DND-41 (cell line): ENCODE measurements around the gene ESR2.

ENCODE experiments used
- ATAC-seq: fragments of 200-7000 bp; cut with Tn5 transposase; 3 replicates; pipeline ENCODE4 v1.9.1; 2021; ENCODE audit warnings: low read depth; ENCODE audit not compliant: insufficient read depth
- DNase-seq: peaks from one replicate; pipeline ENCODE4 v3.0.0-alpha.2; 2020
- H2AFZ ChIP-seq: 2 replicates; pipeline ENCODE4 v1.6.0; 2012; ENCODE audit warnings: low read depth, low read length
- H3K27ac ChIP-seq: 2 replicates; pipeline ENCODE4 v1.5.1; 2012; ENCODE audit warnings: low read length, inconsistent platforms
- H3K27me3 ChIP-seq: fragments of 200-600 bp; sonication (generic); 2 replicates; pipeline ENCODE4 v1.6.0; 2012; ENCODE audit warnings: low read length, mild to moderate bottlenecking, inconsistent platforms; ENCODE audit not compliant: insufficient read depth, poor library complexity
- H3K36me3 ChIP-seq: 2 replicates; pipeline ENCODE4 v1.5.1; 2012; ENCODE audit warnings: low read length, inconsistent platforms; ENCODE audit not compliant: insufficient read depth
- H3K4me1 ChIP-seq: 2 replicates; pipeline ENCODE4 v1.5.1; 2012; ENCODE audit warnings: mild to moderate bottlenecking, low read length; ENCODE audit not compliant: insufficient read depth
- H3K4me2 ChIP-seq: 2 replicates; pipeline ENCODE4 v1.6.0; 2012; ENCODE audit warnings: mild to moderate bottlenecking, moderate library complexity, low read length, inconsistent platforms; ENCODE audit not compliant: insufficient read depth
- H3K4me3 ChIP-seq, 2 experiments: fragments of 200-600 bp in 1 of 2; shearing (Covaris generic) in 1 of 2; 2 replicates each; pipeline ENCODE4 v1.5.1; 2012 to 2016; ENCODE audit warnings: inconsistent platforms in 2 of 2, low read length in 2 of 2, mild to moderate bottlenecking in 2 of 2, low read depth in 1 of 2, moderate library complexity in 1 of 2
- H3K79me2 ChIP-seq: 2 replicates; pipeline ENCODE4 v1.6.0; 2012; ENCODE audit warnings: low read length, inconsistent platforms; ENCODE audit not compliant: insufficient read depth
- H3K9ac ChIP-seq: 2 replicates; pipeline ENCODE4 v1.6.0; 2012; ENCODE audit warnings: low read depth, mild to moderate bottlenecking, inconsistent platforms, low read length, moderate library complexity
- H3K9me3 ChIP-seq: 2 replicates; pipeline ENCODE4 v1.5.1; 2012; ENCODE audit warnings: low read length, moderate library complexity, mild to moderate bottlenecking, inconsistent platforms; ENCODE audit not compliant: insufficient read depth, severe bottlenecking
- H4K20me1 ChIP-seq: 2 replicates; pipeline ENCODE4 v1.6.0; 2012; ENCODE audit warnings: low read length; ENCODE audit not compliant: insufficient read depth
- EZH2 ChIP-seq: IDR thresholded peaks from 3 replicates; pipeline ENCODE4 v1.6.1; 2012; ENCODE audit warnings: borderline replicate concordance, low read depth, mild to moderate bottlenecking, moderate library complexity, low read length, inconsistent platforms; ENCODE audit not compliant: severe bottlenecking
- TF ChIP-seq, protein P1 (sequence below): IDR thresholded peaks from 2 replicates; pipeline ENCODE4 v1.5.1; 2012; ENCODE audit warnings: borderline replicate concordance, low read length, moderate library complexity, mild to moderate bottlenecking; ENCODE audit not compliant: poor library complexity, severe bottlenecking; ENCODE audit errors: extremely low read depth

ESR2 gene

DNA sequence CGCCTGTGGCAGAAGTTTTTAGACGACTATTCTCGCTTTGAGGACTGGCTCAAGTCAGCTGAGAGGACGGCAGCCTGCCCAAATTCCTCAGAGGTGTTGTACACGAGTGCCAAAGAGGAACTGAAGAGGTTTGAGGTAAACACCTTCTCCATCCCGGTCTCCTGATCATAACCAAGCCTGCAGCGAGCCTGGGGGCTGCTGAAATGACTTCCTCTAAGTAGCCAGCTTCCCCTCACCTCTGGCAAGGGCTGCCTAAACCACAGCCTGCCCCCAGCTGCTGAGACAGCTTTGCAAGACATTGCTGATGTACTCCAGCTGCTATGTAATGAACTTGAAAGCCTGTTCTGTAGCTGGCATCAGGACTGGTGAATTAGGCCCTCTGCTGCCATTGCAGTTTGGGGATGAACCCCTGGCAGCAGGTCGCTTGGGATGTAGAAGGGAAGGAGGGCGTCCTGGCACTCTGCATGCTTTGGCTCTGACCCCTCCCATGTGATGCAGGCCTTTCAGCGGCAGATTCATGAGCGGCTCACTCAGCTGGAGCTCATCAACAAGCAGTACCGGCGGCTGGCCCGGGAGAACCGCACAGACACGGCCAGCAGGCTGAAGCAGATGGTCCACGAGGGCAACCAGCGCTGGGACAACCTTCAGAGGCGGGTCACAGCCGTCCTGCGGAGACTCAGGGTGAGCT lies 84.6 kb downstream of the ESR2 start:
- no peak overlapping the region for H3K9ac ChIP-seq
- H3K4me2 ChIP-seq, result no peak overlapping the region
- no peaks in the 10 kb centered on the region for H3K79me2 ChIP-seq
- ATAC-seq (peak; percentile 56; the same call in 1 of the 3 replicates), DNase-seq (peak; percentile 18)
- peaks cover 71% of the 10 kb centered on the region for H3K36me3 ChIP-seq
- H3K27me3 ChIP-seq, result no peaks in the 10 kb centered on the region
- no peaks in the 10 kb centered on the region for H3K4me1 ChIP-seq
- TF ChIP-seq EZH2, result no peak
- H4K20me1 ChIP-seq, result no peaks in the 10 kb centered on the region
- H3K27ac ChIP-seq, result no peak overlapping the region
- no peaks in the 10 kb centered on the region for H3K9me3 ChIP-seq
- no peak overlapping the region for H3K4me3 ChIP-seq
- no peak overlapping the region for H2AFZ ChIP-seq

DNA sequence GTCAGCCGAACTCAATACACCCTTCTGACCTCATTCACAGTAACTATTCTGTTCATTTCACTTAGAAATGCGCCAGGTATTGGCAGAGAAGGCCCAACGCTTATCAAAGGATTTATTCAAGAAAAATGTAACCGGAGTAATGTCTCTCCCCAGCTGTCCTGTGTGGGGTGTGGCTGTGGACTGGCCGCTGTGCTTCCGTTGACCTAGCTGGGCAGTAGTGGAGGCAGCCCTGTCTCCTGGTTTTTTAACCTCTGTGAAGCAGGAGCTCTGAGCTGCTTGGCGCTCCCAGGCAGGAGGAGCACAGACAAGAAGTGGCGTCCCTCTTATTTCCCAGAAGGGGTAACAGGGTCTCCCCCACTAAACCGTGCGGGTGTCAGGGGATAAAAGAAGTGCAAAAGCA lies 85.2 kb downstream of the ESR2 start:
- H3K27ac ChIP-seq, result no peak overlapping the region
- no peak overlapping the region for H3K4me2 ChIP-seq
- TF ChIP-seq, protein P1, sequence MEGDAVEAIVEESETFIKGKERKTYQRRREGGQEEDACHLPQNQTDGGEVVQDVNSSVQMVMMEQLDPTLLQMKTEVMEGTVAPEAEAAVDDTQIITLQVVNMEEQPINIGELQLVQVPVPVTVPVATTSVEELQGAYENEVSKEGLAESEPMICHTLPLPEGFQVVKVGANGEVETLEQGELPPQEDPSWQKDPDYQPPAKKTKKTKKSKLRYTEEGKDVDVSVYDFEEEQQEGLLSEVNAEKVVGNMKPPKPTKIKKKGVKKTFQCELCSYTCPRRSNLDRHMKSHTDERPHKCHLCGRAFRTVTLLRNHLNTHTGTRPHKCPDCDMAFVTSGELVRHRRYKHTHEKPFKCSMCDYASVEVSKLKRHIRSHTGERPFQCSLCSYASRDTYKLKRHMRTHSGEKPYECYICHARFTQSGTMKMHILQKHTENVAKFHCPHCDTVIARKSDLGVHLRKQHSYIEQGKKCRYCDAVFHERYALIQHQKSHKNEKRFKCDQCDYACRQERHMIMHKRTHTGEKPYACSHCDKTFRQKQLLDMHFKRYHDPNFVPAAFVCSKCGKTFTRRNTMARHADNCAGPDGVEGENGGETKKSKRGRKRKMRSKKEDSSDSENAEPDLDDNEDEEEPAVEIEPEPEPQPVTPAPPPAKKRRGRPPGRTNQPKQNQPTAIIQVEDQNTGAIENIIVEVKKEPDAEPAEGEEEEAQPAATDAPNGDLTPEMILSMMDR, result no peak
- TF ChIP-seq EZH2, result no peak
- peaks cover 66% of the 10 kb centered on the region for H3K36me3 ChIP-seq
- H3K4me1 ChIP-seq, result no peaks in the 10 kb centered on the region
- H3K27me3 ChIP-seq, result no peaks in the 10 kb centered on the region
- ATAC-seq, result no peak
- no peak overlapping the region for H3K4me3 ChIP-seq
- H3K9ac ChIP-seq, result no peak overlapping the region
- DNase-seq, result no peak
- no peak overlapping the region for H2AFZ ChIP-seq
- H3K79me2 ChIP-seq, result no peaks in the 10 kb centered on the region
- H3K9me3 ChIP-seq, result no peaks in the 10 kb centered on the region
- no peaks in the 10 kb centered on the region for H4K20me1 ChIP-seq

DNA sequence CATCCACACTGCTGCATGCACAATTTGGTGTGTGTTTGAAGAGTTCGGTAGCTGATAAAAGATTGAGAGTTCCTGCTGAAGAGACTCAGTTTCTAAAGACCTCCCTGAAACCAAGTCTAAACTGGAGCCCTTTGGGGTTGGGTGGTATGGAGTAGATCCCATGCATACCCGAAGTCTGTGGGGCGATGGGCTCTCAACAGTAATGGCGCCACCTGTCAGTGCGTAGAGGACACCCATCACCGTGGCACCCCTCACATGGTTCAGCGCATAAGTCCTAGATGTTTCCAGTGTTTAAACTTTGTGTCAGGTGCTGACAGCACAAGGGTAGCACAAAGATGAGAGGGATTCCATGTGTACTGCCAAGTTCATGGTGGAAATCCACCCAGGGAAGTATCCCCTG lies 85.9 kb downstream of the ESR2 start:
- Histone ChIP-seq H3K4me1 (no peaks in the 10 kb centered on the region), H3K27ac (no peak overlapping the region), H3K4me2 (no peak overlapping the region), H2AFZ (no peak overlapping the region), H3K79me2 (no peaks in the 10 kb centered on the region), H3K27me3 (no peaks in the 10 kb centered on the region), H3K9me3 (no peaks in the 10 kb centered on the region), H4K20me1 (no peaks in the 10 kb centered on the region), H3K4me3 (no peak overlapping the region), H3K9ac (no peak overlapping the region), H3K36me3 (peaks cover 65% of the 10 kb centered on the region)
- ATAC-seq, result no peak; the same call in 2 of the 3 replicates
- TF ChIP-seq, protein P1, result peak; percentile 25
- no peak for TF ChIP-seq EZH2
- no peak for DNase-seq

DNA sequence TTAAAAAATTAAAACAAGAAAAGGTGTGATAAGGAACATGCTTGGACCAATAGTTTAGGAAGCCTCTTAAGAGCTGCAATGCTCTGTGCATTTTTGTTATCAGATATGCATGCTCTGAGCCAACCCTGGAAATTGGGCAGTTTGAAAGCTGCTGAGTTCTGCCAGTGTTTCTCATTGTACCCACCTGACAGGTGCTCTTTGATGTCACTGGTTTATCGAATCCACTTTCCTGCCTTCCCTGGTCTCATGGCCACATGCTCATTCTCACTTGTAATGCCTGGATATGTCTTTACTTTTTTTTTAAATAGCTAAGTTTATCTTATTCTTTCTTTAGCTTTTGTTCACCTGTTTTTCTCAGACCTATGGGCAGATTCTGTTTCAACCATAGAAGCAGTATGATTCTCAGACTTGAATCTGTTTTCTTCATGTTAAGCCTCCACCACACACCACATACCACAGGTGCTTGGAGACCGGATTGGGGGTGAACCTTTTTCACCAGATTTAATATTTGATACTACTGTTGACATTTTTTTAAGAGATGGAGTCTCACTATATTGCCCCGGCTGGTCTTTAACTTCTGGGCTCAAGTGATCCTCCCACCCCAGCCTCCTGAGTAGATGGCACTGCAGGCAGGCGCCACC lies 90.7 kb downstream of the ESR2 start:
- Histone ChIP-seq H2AFZ (no peak overlapping the region), H3K79me2 (no peaks in the 10 kb centered on the region), H3K9ac (no peak overlapping the region), H3K27ac (no peak overlapping the region), H3K4me3 (no peak overlapping the region), H4K20me1 (no peaks in the 10 kb centered on the region), H3K4me1 (no peaks in the 10 kb centered on the region), H3K27me3 (no peaks in the 10 kb centered on the region), H3K36me3 (peaks cover 51% of the 10 kb centered on the region), H3K4me2 (no peak overlapping the region), H3K9me3 (no peaks in the 10 kb centered on the region)
- ATAC-seq (no peak), DNase-seq (no peak)
- TF ChIP-seq, protein P1, result no peak
- no peak for TF ChIP-seq EZH2
